Measurements from ENCODE around the gene DIDO1.

DIDO1 gene

DNA sequence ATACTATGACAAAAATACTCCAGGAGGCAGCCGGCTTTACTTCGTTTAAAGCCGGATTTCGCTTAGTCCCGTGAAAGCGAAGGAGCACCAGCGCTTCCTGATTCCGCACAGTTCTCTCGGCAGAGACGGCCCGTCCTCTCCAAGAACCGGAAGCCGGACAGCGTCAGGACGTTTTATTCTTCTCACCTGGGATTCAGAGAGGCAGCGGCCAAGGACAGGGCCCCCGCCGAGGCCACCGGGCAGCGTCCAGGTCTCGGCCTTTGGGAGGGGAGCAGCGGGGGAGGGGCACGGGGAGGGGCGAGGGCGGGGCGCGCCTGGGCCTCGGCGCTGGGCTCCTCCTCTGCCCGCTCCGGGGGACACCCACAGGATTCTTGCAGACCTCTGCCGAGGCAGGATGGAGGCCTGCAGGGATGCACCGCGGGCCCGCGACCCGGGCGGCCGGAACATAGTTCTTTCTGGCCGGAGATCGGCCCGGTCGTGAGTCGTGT lies 2.8 kb upstream of the DIDO1 start:
- peak; percentile 58 for DNase-seq (ENCODE audit: low read depth)

DNA sequence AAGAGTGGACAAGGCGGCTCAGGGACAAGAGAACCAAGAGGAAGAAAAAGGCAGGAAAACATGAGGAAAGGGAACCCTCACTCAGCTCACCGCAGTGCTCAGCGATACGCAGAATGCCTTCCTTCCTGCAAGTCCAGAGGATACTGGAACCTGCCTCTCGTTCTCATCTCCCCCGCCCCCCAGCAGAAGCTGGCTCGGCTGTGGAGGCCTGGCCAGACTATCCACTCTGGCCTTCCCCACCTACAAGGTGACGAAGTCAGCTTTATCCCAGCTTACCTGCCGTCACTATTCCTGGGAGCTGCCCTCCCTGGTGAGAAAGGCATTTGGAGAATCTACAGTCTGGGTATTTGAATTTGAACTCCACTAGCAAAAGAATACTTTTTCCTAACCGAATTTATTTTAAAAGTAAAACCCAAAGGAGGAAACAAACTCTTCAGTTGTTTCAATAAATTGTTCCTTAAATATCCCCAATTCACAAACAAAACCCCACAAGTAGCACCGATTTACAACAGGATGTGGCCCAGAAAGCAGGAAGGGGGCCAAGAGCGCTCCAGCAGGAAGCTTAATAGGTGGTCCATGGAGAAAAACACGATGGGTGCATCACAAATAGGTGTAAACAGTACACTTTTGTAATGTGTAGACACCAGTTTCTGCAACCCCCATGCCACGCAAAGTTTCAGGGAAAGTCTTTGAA lies 2.1 kb upstream of the DIDO1 start:
- DNase-seq (ENCODE audit: low read depth), result no peak

DNA sequence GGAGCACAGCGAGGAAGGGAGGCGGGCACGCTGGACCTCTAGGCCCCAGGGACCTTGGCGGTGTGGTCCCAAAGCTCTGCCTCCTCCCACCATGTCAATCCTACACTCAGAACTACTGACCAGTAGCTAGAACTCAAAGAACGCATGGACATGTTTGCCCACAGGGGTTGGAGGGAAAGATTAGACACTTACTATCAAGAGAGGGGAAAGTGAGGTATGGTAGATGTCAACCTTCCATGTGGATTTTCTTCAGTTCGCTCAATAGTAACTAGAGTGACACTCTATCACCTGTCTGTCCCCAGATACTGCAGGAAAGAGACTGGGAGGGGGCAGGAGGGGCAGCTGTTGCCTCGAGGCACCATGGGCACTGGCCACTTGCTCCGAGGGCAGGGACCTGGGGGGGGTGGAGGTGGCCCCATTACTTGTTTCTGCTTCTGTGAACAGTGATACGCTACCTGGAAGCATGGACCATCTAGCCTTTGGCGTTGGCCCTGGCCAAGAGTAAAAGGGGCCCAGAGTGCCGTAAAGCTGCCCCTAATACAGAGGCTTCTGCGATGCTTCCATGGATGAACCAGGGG lies 912 bp upstream of the DIDO1 start:
- DNase-seq (ENCODE audit: low read depth), result no peak

DNA sequence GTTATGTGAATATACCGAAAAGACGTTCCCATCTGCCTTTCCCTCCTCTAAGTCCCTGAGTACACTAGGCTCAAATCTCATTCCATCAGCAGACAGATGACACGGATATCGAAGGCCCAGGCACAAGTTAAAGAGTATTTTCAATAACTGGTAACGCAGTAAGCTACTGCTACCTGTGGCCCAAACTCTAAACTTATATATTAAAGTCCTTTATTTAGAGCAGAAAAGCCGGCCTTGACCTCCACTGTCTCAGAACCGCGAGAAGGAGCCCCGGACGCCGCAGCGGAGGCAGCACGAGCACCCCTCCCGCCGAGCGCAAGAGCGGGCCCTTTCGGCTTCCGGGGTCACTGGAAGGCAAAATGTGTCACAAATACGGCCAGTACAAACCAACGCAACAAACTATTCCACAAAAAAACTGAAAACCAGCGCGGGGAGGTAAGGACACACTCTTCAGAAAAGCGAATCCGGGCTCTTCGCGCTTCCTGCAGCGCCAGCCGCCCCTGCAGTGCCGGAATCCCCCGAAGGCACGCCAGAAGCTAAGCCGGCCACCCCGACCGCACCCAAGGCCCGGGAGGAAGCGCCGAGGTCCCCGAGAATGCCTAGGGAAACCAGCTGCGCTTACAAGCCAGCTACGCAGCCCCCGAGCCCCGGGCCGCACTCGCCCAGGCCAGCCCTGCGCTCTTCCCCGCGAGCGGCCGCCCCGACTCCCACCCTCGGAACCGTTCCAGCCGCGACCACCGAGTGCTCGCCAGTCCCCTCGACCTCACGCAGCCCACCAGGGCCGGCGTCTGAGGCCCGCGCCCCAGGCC lies 681 bp downstream of the DIDO1 start:
- DNase-seq (ENCODE audit: low read depth), result peak; percentile 43

DNA sequence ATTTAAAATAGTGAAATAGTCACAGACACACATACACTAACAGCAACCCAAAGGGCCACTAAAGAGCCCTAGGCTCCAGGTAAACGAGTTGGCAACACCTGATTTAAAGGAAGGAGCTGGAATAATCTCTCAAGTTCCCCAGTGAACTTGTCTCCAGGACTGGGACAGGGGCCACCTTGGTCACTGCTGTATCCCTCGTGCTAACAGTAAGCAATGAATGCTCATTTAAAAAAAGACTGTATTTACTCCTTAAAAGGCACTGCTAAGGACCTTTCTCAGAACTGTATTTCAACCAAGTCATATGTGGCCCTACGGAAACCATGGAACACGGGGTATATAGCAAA lies 1.3 kb downstream of the DIDO1 start:
- DNase-seq (ENCODE audit: low read depth), result no peak

DNA sequence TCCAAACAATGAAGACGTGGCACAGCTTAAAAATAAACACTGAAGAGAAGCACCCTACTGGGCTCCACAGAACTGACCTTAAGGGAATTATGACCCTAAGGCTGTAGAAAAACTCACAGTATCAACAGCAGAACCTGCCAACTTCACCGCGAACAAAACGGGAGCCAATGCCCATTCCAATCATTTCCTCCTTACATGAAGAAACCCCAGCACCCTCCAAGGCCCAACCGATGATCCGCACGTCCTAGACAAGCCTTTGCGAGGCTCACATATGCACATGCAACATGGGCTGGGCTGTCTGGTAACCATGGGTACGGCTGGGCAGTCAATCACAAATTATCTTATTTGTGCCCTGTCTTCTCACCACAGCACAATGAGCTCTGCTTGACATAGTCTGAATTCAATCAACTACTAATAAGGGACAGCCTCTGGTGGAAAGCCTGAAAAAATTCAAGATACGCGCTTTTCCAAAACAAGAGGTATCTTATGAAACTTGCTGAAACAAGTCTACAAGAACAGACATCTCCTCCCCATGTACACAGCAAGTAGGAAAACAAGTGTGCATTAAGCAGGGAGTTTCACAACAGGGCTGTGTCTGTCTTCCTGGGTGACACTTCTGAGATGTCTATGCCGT lies 1.7 kb downstream of the DIDO1 start:
- peak; percentile 58 for DNase-seq (ENCODE audit: low read depth)

DNA sequence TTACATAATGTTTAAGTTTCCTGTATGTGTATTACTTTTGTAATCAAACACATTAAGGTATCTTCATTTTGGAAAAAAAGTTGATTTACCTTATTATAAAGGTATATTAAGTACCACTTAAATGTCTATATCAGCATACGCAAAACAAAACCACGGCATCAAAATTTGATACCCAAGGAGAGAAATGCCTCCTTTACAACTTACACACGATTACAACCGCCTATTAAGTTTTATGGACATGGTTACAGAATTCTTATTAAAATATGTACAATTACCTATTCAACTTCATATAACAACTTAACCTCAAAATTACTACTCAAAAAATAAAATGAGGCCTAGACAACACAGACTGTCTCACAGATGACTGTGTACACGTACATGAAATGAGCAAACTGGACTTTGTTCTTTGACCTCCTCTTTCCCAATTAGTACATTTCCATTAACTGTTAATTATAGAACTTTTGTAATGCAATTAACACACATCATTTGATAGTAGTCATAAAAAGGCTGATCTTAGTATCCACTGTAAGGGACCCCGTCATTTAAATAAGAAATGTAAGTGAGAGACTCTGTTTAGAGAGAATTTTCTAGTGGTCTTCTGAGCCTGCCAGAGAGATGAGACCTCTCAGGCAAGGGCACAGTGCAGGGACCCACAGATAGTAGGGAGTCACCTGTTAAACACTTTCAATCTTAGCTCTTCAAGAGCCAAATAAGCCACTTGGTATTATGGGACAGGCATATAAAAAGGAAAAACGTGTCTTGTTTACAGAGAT lies 2.5 kb downstream of the DIDO1 start:
- DNase-seq (ENCODE audit: low read depth), result no peak

DNA sequence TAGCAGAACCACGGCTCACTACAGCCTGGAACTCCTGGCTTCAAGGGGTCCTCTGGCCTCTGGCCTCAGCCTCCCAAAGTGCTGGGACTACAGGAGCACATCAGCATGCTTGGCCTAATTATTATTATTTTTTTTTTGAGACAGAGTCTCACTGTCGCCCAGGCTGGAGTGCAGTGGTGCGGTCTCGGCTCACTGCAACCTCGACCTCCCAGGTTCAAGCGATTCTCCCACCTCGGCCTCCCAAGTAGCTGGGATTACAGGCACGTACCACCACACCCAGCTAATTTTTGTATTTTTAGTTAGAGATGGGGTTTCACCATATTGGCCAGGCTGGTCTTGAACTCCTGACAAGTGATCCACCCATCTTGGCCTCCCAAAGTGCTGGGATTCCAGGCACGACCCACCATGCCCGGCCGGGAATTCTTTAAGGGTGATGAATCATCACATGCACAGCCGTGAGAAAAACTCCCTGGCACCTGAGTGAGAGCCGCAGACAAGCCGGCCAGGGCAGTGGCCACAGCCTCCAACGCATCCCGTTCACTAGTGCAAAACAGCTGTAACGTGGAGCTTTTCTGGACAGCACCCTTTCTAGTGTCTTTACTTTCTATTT lies 3.1 kb downstream of the DIDO1 start:
- peak; percentile 87 for DNase-seq (ENCODE audit: low read depth)

DNA sequence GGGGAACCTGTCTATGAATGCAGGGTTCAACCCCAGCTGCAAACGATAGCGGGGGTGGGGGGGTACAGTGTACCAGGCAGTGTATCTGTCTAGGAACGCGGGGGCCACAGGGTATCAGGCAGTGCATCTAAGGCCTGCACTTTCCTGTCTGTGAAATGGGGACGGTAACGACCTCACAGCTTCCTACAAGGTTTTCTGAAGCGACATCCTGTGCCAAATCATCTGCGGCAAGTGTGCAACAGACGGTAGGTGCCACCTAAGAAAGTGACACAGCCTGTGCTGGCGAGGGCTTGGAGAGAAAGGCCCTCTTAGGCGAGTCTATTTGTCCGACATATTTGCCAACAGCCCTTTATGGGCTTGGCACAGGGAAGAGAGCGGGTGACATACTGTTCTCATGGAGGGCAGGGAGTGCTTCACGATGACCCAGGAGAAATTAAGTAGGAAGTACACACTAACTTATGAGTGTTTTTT lies 3.8 kb downstream of the DIDO1 start:
- DNase-seq (ENCODE audit: low read depth), result no peak

DNA sequence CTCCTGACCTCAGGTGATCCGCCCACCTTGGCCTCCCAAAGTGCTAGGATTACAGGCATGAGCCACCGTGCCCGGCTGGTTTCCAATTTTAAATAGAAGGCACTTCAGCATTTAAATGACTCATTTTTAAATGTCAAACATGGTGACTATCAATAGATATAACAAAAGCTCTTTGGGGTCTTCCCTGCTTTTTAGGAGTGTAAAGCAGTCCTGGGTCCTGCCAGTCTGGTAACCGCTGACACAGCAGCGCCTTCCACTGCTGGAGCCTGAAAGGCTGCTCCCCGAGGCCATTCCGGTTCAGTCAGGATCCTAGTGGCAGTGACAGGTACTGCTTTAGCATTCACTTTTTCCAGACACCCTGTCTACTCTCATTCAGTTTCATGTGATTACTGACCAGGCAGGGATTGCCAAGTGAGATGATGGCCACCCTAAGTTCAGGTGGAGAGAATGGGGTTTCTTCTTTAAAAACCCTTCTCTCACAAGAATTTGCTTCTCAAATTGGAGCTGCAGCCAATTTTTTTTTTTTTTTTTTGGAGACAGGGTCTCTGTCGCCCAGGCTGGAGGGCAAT lies 5.1 kb downstream of the DIDO1 start:
- peak; percentile 80 for DNase-seq (ENCODE audit: low read depth)

DNA sequence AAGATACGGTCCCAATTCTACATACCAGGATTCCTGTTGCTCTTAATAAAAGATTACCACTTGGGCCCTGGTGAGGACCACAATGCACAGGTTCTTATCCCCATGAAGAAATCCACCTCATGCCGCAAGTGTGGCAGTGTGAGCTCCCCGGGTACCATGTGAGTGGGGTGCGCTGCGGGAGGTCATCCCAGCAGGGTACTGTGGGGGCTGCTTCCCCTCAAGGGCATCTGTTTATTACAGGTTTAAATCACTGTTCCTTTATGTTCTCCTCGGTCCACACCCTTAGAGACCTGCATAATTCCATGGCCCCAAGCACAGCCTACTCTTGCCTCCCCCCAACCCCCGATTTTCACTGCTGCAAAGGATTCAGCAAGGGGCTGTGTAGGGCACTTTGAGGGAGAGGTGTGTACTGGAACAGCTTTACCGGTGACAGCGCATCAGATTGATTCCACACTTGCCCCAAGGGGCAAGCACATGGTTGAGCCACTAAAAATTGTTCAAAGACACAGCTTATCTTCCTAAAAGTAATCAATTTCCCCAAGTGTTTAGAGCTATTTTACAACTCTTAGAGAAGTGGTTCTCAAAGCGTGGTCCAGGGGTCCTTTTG lies 6.2 kb downstream of the DIDO1 start:
- no peak for DNase-seq (ENCODE audit: low read depth)

DNA sequence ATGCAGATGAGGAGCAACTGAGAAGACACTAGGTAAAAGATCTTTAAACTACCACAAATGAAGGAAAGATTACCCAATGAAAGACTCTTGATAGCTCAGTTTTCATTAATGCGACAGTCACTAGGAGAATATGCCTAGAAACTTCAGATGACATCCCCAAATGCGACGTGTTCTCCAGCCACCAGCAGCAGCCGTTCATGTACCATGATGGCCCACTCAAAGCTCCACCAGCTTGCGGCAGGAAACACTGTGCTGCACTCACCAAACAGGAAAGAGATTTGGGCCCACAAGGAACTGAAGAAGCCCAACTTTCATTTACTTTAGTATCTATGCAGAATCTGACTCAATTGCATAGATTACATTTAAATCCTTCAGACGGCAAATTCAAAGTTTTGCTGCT lies 7.5 kb downstream of the DIDO1 start:
- DNase-seq (ENCODE audit: low read depth), result no peak

DNA sequence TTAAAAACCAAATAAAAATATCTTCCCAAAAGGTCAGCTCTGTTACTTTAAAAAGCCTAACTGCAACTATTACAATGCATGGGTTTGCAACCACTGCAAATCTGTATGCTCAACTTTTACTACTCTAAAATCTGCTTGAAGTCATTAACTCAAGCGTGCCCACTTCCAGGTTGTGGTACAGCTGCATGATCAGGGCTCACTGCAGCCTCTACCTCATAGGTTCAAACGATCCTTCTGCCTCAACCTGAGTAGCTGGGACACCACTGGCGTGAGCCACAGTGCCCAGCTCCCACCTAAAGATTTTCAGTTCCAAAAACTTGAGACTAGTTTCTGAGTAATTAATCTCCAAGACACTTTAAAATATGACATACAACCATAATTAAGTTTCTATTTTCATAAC lies 8.2 kb downstream of the DIDO1 start:
- DNase-seq (ENCODE audit: low read depth), result no peak

DNA sequence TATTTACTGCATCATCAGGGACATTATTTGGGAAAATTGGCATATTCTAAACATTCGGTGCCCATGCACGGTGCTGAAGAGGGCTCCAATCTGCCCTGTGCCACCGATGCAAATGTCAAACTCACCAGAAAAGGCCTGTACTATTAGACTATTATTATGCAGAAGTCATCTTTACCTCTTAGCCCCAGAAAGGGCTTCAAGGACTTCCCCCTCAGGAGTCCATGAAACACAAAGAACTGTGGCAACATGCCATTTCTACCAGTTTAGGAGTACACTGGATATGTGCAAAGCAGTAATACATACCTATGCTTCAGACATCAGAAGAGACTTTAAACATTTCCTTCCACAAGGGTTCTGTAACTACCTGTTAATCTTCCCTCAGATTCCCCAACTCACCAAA lies 8.6 kb downstream of the DIDO1 start:
- no peak for DNase-seq (ENCODE audit: low read depth)

DNA sequence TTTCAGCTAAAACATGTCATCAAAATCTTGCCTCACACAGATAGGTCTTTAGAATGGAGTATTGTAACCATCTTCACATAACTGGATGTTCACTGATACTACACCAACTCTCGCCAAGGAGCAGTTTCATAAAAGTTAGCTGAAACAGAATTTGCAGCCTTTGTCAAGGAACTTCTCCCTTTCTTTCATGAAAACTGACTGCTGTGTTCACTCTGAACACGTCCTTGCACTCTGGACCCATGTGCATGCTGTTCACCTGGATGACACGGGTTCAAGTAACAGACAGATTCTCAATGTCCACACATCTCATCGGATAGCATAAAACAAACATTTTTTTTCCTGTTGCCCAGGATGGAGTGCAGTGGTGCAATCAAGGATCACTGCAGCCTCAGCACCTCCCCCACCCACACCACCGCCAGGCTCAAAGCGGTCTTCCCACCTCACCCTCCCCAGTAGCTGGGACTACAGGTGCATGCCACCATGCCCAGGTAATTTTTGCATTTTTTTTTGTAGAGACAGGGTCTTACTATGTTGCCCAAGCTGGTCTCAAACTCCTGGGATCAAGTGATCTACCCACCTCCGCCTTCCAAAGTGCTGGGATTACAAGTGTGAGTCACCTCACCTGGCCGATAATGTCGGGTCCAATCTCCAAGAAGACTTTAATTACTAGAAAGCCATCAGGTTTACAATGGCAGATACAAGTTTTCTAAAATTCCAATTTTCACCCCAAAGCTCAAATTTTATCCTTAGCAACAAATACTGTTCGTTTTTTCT lies 9.4 kb downstream of the DIDO1 start:
- no peak for DNase-seq (ENCODE audit: low read depth)

DNA sequence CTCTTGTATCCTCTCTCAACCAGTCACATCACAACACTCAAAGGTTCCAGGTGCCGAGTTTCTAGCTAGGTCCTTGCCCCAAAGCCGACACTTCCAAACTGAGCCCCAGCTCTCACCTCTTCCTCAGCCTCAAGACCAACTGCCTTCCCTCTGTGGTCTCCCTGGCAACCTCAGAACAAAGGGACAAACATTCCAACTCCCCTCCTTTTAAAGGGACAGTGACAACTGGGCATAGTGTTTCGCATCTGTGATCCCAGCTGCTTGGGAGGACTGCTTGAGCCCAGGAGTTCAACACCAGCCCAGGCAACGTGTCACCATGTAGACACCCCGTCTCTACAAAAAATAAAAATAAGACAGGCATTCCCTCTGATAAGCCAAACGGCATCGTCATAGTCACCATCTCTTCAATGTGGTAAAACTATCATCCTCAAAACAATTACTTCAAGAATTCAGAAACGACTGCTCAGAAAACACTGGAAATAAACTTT lies 11.3 kb downstream of the DIDO1 start:
- peak; percentile 27 for DNase-seq (ENCODE audit: low read depth)

DNA sequence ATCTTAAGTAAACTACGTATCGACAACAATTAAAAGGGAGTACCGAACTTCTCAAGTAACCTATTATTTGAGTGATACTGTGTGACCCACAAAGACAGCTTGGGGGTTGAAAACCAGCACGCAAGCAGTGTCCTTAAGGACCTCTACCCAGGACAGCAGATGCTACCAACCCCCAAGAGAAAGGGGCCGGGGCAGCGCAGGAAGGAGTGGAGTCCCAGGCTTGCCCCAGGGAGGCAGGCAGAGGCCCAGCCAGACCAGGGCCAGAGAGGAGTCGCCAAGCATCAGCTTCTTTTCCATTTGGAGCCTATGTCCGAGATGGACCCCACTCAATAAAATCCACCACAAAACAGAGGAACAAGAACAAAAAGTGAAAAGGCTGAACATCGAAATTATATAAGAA lies 11.9 kb downstream of the DIDO1 start:
- DNase-seq (ENCODE audit: low read depth), result no peak

DNA sequence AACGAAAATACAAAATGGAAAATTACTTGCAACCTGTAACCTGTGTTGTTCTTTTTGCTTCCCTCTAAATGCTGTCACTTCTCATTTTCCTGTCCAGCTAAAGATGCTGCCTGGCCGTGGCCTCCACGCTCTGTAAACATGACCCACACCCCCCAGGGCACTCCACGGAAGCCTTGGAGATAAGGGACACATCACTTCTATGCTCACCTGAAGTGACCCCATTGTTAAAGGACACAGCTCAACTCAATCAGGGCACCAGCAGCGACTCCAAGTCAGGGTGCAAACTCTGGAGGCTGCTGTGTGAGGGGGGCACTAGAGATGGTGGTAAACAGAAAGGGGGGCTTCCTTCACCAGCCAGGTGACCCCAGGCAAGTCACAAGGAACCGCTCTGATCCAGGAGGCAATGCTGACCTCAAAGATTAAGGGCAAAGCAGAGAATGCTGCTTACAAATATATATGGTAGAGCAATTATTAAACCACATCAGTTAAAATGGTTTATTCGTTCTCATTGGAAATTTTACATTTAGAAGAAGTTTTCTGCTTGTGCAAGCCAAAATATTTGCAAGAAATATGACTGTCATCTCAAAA lies 13.2 kb downstream of the DIDO1 start:
- DNase-seq (ENCODE audit: low read depth), result no peak

DNA sequence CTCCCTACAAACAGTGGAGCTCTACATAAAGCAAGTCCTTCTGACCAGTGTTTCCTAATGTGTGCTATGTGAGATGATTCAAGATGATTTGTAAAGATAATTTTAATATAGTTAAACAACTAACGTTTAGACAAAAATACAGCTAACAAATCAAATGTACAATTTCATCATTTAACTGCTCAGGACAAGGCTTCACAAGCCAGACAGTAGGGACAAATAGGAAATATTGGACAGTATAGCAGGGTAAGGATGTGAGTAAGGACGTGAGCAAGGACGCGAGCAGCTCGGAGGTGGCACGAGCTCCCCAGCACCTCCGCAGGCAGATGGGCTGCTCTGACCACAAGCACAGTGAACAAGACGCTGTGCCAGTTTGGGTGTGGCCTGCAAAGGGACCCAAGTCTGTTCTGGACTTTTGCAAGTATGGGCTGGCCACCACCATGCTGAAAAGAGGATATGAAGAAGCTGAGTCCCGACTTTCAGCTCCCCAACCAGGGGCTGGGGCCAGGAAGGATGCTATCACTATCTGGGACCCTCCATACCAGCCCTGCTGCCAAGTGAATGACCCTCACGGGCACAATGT lies 14.5 kb downstream of the DIDO1 start:
- DNase-seq (ENCODE audit: low read depth), result no peak
